ENCODE measurements around the gene INPP1. TPM values are rescaled to one million over a fixed set of nuclear protein-coding genes. Genes with fewer than 3 reads are reported as not detected.

INPP1 gene
- total RNA-seq, 1 experiment from 2014 or later, result 4.3 TPM

DNA sequence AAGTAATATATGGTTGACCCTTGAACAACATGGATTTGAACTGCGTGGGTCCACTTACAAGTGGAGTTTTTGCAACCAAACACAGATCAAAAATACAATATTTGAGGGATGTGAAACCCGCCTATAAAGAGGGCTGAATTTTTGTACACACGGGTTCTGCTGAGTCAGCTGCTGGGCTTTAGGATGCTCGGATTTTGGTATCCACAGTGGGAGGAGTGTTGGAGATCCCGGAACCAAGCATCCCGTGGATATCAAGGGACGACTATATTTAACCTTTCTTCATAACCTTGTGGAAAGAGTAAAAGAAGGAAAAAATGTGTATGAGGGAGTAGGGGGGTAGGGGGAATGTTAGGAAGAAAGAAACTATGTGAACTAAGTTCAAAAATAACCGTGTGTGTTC, 10.0 kb upstream of the INPP1 start:
- H2BK120ac ChIP-seq (ENCODE audit: low read depth, low read length, poor library complexity, severe bottlenecking), result no peak overlapping the region
- no peak overlapping the region for H3K27ac ChIP-seq (ENCODE audit: insufficient read length, low read depth, low read length)
- H3K79me2 ChIP-seq (ENCODE audit: insufficient read depth, low read length), result no peaks in the 10 kb centered on the region
- Mint-ChIP-seq H3K36me3 (ENCODE audit: insufficient read depth in 1 of 3, low read depth in 3 of 3) (no peaks in the 10 kb centered on the region), H3K9me3 (no peaks in the 10 kb centered on the region), H3K4me3 (no peak overlapping the region), H3K27ac (peak overlapping the region in 1 of 3 experiments; percentile 40; a peak in 1 of 7 replicates), H3K27me3 (ENCODE audit: low read depth) (0 out of 2 replicates have a peak, but pooled peaks cover 2% of the 10 kb centered on the region), H3K4me1 (no peaks in the 10 kb centered on the region)
- H3K9me3 ChIP-seq (ENCODE audit: control insufficient read depth, low read depth, low read length), result no peaks in the 10 kb centered on the region
- no peak overlapping the region for H3T11ph ChIP-seq (ENCODE audit: low read length)
- H3K79me1 ChIP-seq (ENCODE audit: insufficient read depth, low read depth, low read length, poor library complexity, severe bottlenecking), result no peaks in the 10 kb centered on the region
- DNase-seq, result no peak
- no peak overlapping the region for H2BK5ac ChIP-seq (ENCODE audit: insufficient read length, low read length)
- no peaks in the 10 kb centered on the region for H3K4me1 ChIP-seq (ENCODE audit: insufficient read depth, low read length)
- no peak overlapping the region for H3K56ac ChIP-seq (ENCODE audit: insufficient read length, low read depth, low read length)
- H4K20me1 ChIP-seq (ENCODE audit: control insufficient read depth, insufficient read depth, insufficient read length), result no peaks in the 10 kb centered on the region
- no peak overlapping the region for H3K4me2 ChIP-seq (ENCODE audit: insufficient read depth, insufficient read length, low read length)
- no peak overlapping the region for H3K9ac ChIP-seq (ENCODE audit: extremely low read depth, insufficient read length, low read length)
- no peak overlapping the region for H3K14ac ChIP-seq (ENCODE audit: insufficient read depth, low read length)
- WGBS (ENCODE audit: extremely low coverage, insufficient read length, low lambda C conversion rate), result no CpG with 5 or more reads among the region's 8 CpGs
- no peak overlapping the region for H2BK15ac ChIP-seq (ENCODE audit: low read depth, low read length)
- H4K5ac ChIP-seq (ENCODE audit: insufficient read length, low read depth, low read length), result no peak overlapping the region
- no peak overlapping the region for H3K18ac ChIP-seq (ENCODE audit: insufficient read length, low read depth, low read length)
- H2AK5ac ChIP-seq (ENCODE audit: insufficient read length, low read length), result no peak overlapping the region
- H3K27me3 ChIP-seq (ENCODE audit: insufficient read depth, low read length), result no peaks in the 10 kb centered on the region
- H4K91ac ChIP-seq (ENCODE audit: insufficient read length, low read depth, low read length), result no peak overlapping the region
- H2BK20ac ChIP-seq (ENCODE audit: low read depth, low read length, poor library complexity, severe bottlenecking), result no peak overlapping the region
- no peak overlapping the region for H2AFZ ChIP-seq (ENCODE audit: low read length)
- H2BK12ac ChIP-seq (ENCODE audit: insufficient read length, low read depth, low read length), result no peak overlapping the region
- H3K23me2 ChIP-seq (ENCODE audit: insufficient read length, low read depth, low read length, poor library complexity, severe bottlenecking), result no peaks in the 10 kb centered on the region
- no peak overlapping the region for H4K8ac ChIP-seq (replicated peaks; ENCODE audit: insufficient read length, low read depth, low read length)
- no peak overlapping the region for H3K4ac ChIP-seq (ENCODE audit: low read depth, low read length)
- no peak overlapping the region for H3K23ac ChIP-seq (ENCODE audit: insufficient read length, low read depth, low read length)
- TF ChIP-seq, protein P1, sequence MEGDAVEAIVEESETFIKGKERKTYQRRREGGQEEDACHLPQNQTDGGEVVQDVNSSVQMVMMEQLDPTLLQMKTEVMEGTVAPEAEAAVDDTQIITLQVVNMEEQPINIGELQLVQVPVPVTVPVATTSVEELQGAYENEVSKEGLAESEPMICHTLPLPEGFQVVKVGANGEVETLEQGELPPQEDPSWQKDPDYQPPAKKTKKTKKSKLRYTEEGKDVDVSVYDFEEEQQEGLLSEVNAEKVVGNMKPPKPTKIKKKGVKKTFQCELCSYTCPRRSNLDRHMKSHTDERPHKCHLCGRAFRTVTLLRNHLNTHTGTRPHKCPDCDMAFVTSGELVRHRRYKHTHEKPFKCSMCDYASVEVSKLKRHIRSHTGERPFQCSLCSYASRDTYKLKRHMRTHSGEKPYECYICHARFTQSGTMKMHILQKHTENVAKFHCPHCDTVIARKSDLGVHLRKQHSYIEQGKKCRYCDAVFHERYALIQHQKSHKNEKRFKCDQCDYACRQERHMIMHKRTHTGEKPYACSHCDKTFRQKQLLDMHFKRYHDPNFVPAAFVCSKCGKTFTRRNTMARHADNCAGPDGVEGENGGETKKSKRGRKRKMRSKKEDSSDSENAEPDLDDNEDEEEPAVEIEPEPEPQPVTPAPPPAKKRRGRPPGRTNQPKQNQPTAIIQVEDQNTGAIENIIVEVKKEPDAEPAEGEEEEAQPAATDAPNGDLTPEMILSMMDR (conservative IDR thresholded peaks at IDR 0.05), result no peak

Measured in H9 (cell line).